HG02870 (cell line): Measurements from ENCODE around the gene CDKL4.
"Not testable (repeated sequence)": the region's sequence is repeated elsewhere in the genome, so short reads cannot be mapped to it uniquely, and the experiment has no call there.

Source experiments
- ATAC-seq: cut with Tn5 transposase; IDR thresholded peaks from one replicate; pipeline ENCODE4 v1.9.1; 2021; ENCODE audit warnings: mild to moderate bottlenecking, moderate library complexity; ENCODE audit not compliant: unreplicated experiment

Gene CDKL4

DNA sequence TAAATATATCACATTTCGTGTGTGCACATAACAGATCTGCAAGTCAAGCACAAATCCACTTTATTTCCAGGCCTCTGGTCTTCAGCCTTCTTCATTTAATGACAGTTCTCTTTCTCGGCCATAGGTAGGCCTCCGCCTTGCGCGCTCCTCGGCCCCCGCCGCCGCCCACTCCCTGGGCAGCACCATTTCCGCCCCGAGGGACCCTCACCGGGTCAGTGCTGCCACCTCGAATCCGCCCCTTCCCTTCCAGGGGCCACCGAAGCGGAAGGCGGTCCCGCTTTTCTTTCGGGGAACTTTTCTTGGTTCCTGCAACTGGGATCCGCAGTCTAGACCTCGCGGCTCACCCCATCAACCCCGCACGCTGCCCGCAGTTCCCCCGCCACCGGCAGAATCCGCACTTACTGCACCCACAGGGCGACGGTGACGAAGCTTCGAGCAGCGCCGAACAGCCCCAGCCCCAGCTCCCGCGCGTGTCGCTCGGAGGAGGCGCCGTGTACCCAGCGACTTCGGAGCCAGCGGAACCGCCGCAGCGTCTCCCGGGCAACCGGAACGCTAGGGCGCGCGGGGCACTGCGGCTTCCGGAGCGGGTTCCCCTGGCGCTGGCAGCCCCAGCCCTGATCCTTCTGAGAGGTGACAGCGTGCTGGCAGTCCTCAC, at the start of gene CDKL4:
TSS of gene CDKL4 (minus strand) at position 502 of the 655 bp plus-strand sequence.
- no peak for ATAC-seq

DNA sequence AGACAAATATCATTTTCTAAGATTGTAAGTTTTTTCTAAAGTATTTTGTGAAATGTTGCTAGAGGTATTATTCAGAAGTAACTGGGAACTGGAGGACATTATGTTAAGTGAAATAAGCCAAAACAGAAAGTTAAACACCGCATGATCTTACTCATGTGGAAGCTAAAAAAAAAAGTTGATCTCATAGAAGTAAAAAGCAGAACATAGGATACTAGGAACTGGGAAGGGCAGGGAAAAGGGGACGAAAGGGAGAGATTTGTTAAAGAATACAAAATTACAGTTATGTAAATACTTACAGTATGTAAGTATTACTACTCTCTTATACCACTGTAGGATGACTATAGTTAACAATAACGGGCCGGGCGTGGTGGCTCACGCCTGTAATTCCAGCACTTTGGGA, 46.7 kb upstream of the CDKL4 start:
- no peak for ATAC-seq

DNA sequence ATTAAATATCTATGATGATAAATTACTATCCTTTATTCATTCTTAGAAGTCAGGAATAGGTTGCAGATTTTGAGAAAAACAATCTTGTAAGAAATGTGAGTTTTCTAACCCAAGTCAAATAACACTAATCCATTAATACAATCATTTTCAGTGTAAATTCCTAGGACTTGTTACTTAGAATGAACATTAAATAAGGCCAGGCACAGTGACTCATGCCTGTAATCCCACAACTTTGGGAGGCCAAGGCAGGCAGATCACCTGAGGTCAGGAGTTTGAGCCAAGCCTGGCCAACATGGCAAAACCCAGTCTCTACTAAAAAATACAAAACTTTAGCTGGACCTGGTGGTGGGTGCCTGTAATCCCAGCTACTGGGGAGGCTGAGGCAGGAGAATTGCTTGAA, 45.8 kb upstream of the CDKL4 start:
- no peak for ATAC-seq

DNA sequence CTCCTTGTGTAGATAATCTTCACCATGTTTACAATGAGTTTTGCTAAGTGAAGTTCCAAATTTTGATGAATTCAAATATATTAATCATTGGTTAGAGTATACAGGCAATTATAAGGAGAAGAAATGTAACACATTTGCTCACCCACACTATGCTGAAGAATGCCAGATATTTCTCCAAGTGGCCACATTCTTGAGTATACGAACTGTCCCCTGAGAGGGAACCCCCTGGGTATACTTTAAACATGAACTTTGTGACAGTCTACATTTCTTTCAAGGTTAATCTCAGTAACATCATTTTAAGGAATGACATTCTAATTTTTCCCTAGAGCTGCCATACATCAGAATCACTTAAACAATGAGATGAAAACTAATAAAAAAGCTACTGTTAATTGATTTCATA, 39.8 kb upstream of the CDKL4 start:
- ATAC-seq = no peak

DNA sequence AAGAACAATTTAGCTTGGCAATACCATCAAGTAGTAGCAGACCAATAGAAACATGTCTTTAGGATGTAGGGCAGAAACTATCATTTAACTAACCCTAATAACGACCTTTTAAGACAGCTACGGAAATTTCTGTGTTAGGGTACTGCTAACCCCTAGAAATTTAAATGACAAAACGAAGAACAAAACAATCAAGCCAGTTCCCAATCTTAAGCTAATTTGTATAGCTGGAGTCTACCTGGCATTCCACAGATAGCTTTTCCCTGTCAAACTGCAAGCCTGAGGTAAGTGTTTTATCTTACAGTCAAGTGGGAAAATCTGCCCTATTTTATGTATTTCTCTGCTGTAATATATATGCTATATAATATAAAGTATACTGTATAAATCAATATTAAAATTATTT, 37.6 kb upstream of the CDKL4 start:
- ATAC-seq = no peak

DNA sequence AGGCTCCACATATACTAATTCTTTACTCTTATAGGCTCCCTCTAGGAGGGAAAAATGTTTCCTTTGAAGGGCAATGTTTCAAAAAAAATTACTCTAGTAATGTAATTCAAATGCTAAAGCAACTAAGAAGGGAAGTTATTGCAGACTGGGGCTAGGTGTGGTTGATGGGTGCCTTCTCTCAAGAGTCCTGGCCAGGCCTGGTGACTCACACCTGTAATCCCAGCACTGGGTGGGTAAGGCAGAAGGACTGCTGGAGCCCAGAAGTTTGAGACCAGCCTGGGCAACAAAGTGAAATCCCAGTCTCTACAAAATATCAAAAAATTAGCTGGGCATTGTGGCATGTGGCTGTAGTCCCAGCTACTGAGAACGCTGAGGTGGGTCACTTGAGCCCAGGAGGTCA, 31.2 kb upstream of the CDKL4 start:
- ATAC-seq = no peak

DNA sequence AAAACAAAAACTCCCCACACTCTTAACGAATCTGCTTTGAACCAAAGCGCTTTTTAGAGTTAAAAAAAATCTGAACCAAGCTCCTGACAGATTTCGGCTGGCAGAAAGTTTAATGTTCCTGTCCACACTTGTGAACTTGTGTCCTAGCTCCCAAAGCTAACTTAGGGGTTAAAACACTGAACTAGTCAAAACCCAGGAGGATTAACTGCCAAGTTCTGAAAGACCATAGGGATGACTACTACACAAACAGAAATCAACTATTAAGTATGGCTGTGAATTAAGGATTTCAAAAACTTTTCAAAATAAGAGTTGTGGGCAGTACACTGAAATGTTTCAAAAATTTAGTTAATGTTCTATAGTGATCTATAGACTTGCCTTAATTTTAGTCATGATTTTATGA, 26.2 kb upstream of the CDKL4 start:
- ATAC-seq = no peak

DNA sequence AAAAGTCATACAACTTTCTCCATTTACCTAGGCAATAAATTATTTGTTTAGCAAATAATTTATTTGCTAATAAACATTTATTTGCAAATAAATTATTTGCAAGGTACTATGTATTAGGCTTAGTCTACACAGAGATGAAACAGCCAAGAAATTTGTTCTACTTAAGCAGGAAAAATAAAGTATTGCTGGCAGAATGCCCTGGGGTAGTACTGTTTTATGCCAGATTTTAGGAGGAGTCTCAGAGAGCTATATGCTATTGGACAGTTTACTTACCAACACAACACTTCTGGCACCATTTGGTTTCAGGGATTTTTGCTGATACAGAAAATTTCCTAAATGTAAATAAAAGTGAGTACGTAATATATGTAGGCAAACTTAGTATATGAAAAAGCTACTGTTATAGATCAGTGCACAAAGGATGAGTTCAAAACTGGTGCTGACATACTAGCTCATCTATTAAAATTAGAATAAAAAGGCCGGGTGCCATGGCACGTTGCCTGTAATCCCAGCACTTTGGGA, 23.2 kb upstream of the CDKL4 start:
- no peak for ATAC-seq

DNA sequence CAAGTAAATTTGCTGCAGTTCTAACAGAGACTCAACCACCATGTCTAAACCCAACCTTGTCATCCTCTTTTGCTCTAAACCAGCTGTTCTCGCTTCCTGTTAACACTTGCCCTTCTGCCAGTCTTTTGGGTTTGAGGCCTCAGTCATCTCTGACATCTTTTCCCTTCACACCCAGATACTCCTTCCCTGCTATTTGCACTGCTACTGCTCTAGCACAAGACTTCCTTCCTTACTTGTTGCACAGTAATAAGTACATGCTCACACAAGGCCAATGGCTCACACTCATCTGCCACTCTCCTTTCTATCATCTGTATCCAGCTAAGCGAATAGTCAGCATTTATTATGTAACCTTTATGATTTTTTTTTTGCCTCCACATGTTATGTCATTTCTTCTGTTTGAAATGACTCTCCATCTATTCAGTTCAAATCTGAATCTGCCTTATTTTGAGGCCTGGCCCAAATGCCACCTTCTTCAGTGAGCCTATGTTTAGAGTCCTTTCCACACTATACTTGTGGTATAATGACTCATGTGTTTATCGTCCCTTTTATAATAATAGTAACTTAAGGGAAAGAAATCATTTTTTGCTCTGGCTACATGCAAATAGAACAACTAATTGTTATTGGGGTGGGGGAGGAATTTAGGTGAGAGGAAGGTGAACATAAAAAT, 22.5 kb upstream of the CDKL4 start:
- ATAC-seq = peak; percentile 74

DNA sequence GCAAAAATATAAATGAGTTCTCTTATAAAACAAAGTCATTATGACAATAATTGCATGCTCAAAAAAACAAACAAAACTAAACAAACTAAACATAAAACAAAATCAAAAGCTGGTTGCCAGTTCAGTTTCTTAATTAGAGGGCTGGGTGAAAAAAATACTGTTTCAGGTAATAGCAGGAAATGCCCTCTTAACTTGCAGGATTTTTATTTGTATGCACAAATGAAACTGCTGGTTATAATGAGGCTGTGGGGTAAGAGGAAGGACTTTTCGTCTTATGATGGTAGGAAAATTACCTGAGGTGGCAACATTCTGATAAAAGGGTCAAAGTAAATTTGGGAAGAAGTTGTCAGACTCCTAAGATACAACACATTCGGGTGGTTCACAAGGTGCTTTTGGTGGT, 21.5 kb upstream of the CDKL4 start:
- ATAC-seq = no peak

DNA sequence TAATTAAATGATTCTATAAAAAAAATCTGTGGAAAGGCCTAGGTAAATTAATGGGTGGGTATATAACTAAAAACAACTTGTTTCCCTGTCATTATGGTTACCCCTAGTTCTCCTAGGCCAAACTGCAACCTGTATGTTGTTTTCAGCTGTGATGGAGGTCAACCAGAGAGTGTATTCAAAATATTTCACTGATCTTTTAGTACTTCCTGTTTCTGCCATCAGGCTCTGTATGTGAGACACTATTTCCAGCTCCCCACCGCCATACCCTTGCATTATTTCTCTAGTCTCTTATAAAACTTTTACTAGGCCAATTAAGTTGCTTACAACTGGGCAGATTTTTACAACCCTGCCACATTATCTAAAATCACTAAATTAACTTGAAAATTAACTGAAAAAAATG, 21.0 kb upstream of the CDKL4 start:
- ATAC-seq = peak; percentile 52

DNA sequence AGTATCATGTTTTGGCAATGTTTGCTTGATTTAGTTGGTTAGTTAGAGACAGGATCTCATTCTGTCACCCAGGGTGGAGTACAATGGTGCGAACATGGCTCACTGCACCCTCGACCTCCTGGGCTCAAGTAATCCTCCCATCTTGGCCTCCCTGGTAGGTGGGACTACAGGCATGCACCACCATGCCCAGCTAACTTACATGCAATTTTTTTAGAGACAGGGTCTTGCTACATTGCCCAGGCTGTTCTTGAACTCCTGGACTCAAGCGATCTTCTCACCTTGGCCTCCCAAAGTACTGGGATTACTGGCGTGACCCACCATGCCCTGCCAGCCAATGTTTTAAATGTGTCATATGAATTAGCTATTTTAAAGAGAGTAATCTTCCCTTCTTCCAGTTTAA, 16.3 kb upstream of the CDKL4 start:
- ATAC-seq = no peak

DNA sequence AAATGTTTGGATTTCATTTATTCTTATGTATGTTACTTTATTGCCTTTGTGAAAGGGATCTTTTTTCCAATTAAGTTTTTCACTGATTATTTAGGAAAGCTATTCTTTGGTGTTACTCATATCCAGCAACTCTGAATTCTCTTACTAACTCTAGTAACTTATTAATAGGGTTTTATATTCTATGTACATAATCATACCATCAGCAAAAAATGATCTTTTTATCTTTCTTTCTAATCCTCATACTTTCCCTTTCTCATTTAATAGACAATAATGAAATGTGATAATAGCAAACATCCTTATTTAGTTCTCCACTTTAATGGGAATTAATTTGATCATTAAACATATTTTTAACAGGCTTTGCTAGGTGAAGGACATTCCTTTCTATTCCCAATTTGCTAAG, 12.3 kb upstream of the CDKL4 start:
- ATAC-seq = no peak

DNA sequence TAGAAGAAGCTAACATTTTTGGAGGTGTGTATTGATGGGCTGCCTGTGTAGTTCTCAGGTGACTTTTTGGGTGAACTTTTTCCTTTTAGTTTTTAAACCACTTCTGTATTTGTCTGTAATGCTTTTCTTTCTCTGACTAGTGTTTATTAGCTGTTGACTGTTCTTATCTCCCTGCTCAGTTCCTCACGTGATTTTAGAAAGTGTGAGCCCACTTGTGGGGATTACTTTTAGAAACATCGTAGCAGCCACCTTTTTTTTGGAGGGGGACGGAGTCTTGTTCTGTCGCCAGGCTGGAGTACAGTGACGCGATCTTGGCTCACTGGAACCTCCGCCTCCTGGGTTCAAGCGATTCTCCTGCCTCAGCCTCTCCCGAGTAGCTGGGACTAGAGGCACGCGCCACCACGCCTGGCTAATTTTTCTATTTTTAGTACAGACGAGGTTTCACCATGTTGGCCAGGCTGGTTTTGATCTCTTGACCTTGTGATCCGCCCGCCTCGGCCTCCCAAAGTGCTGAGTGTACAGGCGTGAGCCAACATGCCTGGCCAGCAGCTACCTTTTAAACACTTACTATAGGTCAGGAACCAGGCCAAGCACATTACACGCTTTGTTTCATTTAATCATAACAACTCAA, 9.2 kb upstream of the CDKL4 start:
- ATAC-seq = no peak

DNA sequence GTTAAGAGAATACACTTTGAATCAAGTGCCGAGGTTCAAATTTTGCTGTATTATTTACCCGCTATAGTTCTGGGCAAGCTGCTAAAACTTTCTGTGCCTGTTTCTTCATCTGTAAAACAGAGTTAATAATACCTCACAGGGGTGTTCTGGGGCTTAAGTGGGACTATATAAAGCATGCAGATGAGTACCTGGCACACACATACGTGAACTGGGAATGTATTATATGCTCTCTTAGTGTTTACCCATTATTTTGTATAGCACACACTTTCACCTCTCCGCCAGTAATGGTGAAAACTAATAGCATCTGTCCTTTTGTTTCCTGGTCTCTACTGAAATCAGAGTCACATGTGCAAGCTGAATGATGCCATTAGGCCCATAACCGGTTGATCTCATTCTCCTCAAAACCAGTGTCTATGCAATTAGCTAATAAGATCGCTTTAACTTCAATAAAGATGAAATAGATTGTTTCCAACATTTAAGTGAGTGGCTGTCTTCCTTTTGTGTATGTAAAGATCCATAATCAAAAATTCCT, 3.8 kb upstream of the CDKL4 start:
- no peak for ATAC-seq

DNA sequence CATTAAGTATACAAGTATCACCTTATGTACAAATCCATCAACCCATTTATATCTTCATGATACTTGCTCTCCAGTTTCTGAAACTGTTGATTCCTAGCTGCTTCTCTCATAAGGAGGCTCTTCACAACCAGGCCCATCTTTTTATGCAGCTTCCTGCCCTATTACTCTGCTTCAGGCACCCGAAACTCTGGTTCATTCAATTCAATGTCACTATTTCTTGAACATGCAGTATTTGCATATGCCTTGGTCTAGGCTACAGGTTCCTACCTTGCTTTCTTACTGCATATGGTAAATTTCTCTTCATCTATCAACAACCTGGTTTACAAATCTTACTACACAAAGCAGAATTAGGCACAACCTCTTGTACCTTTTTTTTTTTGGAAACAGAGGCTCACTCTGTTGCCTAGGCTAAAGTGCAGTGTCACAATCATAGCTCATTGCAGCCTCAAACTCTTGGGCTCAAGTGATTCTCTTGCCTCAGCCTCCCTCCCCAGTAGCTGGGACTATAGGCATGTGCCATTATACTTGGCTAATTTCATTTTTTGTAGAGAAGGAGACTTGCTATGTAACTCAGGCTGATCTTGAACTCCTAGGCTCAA, 2.7 kb upstream of the CDKL4 start:
- ATAC-seq = no peak

DNA sequence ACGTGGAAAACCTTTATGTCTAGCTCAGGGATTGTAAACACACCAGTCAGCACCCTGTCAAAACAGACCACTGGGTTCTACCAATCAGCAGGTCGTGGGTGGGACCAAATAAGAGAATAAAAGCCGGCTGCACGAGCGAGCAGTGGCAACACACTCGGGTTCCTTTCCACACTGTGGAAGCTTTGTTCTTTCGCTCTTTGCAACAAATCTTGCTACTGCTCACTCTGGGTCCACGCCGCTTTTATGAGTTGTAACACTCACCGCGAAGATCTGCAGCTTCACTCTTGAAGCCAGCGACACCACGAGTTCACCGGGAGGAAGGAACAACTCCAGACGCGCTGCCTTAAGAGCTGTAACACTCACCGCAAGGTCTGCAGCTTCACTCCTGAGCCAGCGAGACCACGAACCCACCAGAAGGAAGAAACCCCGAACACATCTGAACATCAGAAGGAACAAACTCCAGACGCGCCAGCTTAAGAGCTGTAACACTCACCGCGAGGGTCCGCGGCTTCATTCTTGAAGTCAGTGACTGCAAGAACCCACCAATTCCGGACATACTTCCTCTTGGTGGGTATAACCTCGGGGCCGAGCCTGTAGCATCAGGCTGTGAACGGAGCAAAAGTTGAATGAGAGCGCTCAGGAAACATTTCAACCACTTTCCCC, 1.3 kb upstream of the CDKL4 start:
- not testable (repeated sequence) for ATAC-seq

DNA sequence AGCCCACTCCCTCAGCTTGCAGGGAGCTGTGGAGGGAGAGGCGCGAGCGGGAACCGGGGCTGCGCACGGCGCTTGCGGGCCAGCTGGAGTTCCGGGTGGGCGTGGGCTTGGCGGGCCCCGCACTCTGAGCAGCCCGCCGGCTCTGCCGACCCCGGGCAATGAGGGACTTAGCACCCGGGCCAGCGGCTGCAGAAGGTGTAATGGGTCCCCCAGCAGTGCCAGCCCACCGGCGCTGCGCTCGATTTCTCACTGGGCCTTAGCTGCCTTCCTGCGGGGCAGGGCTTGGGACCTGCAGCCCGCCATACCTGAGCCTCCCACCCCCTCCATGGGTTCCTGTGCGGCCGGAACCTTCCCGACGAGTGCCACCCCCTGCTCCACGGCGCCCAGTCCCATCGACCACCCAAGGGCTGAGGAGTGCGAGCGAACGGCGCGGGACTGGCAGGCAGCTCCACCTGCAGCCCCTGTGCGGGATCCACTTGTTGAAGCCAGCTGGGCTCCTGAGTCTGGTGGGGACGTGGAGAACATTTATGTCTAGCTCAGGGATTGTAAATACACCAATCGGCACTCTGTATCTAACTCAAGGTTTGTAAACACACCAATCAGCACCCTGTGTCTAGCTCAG, 582 bp upstream of the CDKL4 start:
- not testable (repeated sequence) for ATAC-seq

DNA sequence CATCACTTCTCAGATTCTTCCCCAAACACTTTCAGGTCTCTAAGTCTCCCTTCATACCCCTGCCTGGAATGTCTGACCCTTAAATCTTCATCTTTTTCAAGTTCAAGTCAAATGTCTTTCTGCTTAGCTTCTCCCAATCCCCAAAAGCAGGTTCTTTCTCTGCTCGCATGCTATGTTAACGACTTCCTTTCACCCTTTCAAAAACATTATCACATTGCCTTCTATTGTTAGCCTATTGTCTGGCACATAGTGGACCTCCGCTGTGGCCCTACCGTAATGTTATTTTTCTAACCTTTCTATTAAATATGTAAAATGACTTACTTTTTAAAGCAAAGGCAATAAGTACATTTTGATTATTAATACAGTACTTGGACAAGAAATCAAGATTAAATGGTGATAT, 2.2 kb downstream of the CDKL4 start:
- no peak for ATAC-seq

DNA sequence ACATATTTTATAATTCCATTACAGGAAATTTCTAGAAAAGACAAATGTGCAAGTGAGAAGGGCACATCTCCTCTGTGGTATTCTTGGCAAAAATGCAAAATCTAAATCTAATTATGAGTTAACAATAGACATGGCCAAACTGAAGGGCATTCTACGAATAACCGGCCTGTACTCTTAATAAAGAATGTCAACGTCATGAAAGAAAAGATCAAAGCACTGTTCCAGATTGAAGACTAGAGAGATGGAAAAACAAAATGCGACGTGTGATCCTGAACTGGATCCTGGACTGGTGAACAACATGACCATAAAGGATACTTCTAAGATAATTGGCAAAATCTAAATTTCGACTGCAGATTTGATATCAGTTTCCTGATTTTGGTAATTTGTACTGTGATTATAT, 3.0 kb downstream of the CDKL4 start:
- ATAC-seq = no peak

DNA sequence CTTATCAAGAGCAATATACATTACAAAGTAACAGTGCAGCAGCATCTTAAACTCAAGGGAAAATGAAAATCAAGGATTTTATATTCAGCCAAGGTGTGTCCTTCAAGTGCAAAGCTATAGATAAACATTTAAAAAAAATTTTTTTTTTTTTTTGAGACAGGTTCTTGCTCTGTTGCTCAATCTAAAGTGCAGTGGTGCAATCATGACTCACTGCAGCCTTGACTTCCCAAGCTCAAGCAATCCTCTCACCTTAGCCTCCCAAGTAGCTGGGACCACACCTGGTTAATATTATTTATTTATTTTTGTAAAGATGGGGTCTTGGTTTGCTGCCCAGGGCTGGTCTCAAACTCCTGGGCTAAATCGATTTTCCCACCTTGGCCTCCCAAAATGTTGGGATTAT, 9.0 kb downstream of the CDKL4 start:
- no peak for ATAC-seq
